Osteoblast (primary cell): ENCODE results near the gene SMC6. TPM values are rescaled to one million over a fixed set of nuclear protein-coding genes. Genes with fewer than 3 reads are reported as not detected.

Source experiments
- DNase-seq: peaks from one replicate; pipeline ENCODE4 v3.0.0; 2011; ENCODE audit warnings: low spot score, mixed read lengths; ENCODE audit not compliant: insufficient read length; ENCODE audit errors: missing footprints
- H2AFZ ChIP-seq: 2 replicates; pipeline ENCODE4 v1.6.0; 2011; ENCODE audit warnings: mild to moderate bottlenecking, low read length
- H3K27ac ChIP-seq: 2 replicates; pipeline ENCODE4 v1.5.1; 2011; ENCODE audit warnings: mild to moderate bottlenecking, low read depth, low read length, moderate library complexity
- H3K27me3 ChIP-seq: 2 replicates; pipeline ENCODE4 v1.6.0; 2012; ENCODE audit warnings: mild to moderate bottlenecking, control low read depth, inconsistent platforms, low read length, moderate library complexity; ENCODE audit not compliant: insufficient read depth
- H3K36me3 ChIP-seq: 2 replicates; pipeline ENCODE4 v1.5.1; 2011; ENCODE audit warnings: mild to moderate bottlenecking, low read length, control low read depth, moderate library complexity; ENCODE audit not compliant: insufficient read depth
- H3K4me1 ChIP-seq: 2 replicates; pipeline ENCODE4 v1.5.1; 2011; ENCODE audit warnings: mild to moderate bottlenecking, low read length, control low read depth, moderate library complexity; ENCODE audit not compliant: insufficient read depth
- H3K4me2 ChIP-seq: 2 replicates; pipeline ENCODE4 v1.6.0; 2011; ENCODE audit warnings: mild to moderate bottlenecking, low read length; ENCODE audit not compliant: insufficient read depth
- H3K4me3 ChIP-seq: fragments of 200-600 bp; sonication (generic); 3 replicates; pipeline ENCODE4 v1.5.1; 2012; ENCODE audit warnings: mild to moderate bottlenecking, low read length, inconsistent platforms; ENCODE audit not compliant: insufficient read depth
- H3K79me2 ChIP-seq: 2 replicates; pipeline ENCODE4 v1.6.0; 2012; ENCODE audit warnings: mild to moderate bottlenecking, low read length, control low read depth, inconsistent platforms; ENCODE audit not compliant: insufficient read depth
- H3K9me3 ChIP-seq: 2 replicates; pipeline ENCODE4 v1.5.1; 2011; ENCODE audit warnings: low read depth, low read length, control low read depth
- H4K20me1 ChIP-seq: 2 replicates; pipeline ENCODE4 v1.6.0; 2012; ENCODE audit warnings: mild to moderate bottlenecking, low read length, control low read depth; ENCODE audit not compliant: insufficient read depth
- CTCF ChIP-seq: IDR thresholded peaks from 2 replicates; pipeline ENCODE4 v1.5.1; 2011; ENCODE audit warnings: mild to moderate bottlenecking, low read depth, low read length, moderate library complexity; ENCODE audit errors: extremely low read depth
- total RNA-seq: library from RNA; depleted of rRNA; stranded (reverse); fragments of >200 nt; gene quantifications from 2 replicates; pipeline ENCODE4 v1.2.3, GENCODE V29; 2012

SMC6 gene
- total RNA-seq, 1 donor: 22.4 TPM

- Histone ChIP-seq H3K79me2 (peaks cover 2% of the 10 kb centered on the region), H3K4me1 (no peaks in the 10 kb centered on the region), H3K4me3 (no peak overlapping the region), H3K9me3 (no peaks in the 10 kb centered on the region), H3K36me3 (peaks cover 10% of the 10 kb centered on the region), H4K20me1 (no peaks in the 10 kb centered on the region), H3K4me2 (no peak overlapping the region), H2AFZ (no peak overlapping the region), H3K27ac (no peak overlapping the region), H3K27me3 (no peaks in the 10 kb centered on the region)
- no peak for DNase-seq
- TF ChIP-seq CTCF: no peak
Measured at GRCh38 chr2:17765398-17765797, 11.8 kb upstream of the SMC6 start.

GRCh38 chr2:17763641-17764333 is 10.2 kb upstream of the SMC6 start:
- no peaks in the 10 kb centered on the region for H3K27me3 ChIP-seq
- H3K9me3 ChIP-seq: no peaks in the 10 kb centered on the region
- H3K79me2 ChIP-seq: peaks cover 19% of the 10 kb centered on the region
- H3K27ac ChIP-seq: no peak overlapping the region
- H4K20me1 ChIP-seq: no peaks in the 10 kb centered on the region
- DNase-seq: no peak
- no peak overlapping the region for H3K4me3 ChIP-seq
- H3K36me3 ChIP-seq: peaks cover 10% of the 10 kb centered on the region
- no peak overlapping the region for H2AFZ ChIP-seq
- no peak overlapping the region for H3K4me2 ChIP-seq
- H3K4me1 ChIP-seq: no peaks in the 10 kb centered on the region
- no peak for TF ChIP-seq CTCF

DNA sequence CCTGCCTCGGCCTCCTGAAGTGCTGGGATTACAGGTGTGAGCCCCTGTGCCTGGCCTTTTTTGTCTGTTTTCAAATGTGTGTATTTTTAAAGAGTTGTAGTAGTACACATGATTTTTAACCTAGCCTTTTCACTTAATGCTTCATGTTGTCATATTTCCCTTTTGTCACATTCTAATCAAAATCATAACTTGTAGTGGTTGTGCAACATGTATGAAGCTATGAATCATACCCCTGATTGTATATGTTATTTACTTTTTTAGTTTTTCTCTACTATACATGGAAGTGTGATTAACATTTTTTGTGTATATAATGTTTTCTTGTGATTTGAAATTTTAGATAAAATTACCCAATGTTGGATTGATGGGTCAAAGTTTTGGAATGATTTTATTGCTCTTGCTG is 8.8 kb upstream of the SMC6 start:
- H3K4me2 ChIP-seq: no peak overlapping the region
- H3K4me1 ChIP-seq: peaks cover 7% of the 10 kb centered on the region
- no peak for DNase-seq
- H2AFZ ChIP-seq: no peak overlapping the region
- H3K79me2 ChIP-seq: peaks cover 32% of the 10 kb centered on the region
- no peaks in the 10 kb centered on the region for H3K9me3 ChIP-seq
- peaks cover 10% of the 10 kb centered on the region for H3K36me3 ChIP-seq
- H3K4me3 ChIP-seq: no peak overlapping the region
- no peak for TF ChIP-seq CTCF
- H3K27me3 ChIP-seq: no peaks in the 10 kb centered on the region
- H4K20me1 ChIP-seq: no peaks in the 10 kb centered on the region
- no peak overlapping the region for H3K27ac ChIP-seq

DNA sequence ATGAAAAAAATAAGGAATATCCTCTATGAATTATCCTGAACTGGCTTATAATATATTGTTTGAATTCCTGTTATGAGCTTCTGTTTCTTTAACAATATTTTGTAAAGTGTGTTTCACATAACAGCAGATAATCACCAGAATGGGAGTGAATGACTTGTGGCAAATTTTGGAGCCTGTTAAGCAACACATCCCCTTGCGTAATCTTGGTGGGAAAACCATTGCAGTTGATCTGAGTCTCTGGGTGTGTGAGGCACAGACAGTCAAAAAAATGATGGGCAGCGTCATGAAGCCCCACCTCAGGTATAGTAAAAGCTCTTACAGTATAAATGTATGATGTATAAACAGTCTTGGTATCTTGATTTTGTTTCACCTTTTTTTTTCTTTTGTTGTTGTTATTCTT is 6.2 kb upstream of the SMC6 start:
- H3K9me3 ChIP-seq: no peaks in the 10 kb centered on the region
- H3K4me2 ChIP-seq: no peak overlapping the region
- no peak overlapping the region for H3K4me3 ChIP-seq
- H3K36me3 ChIP-seq: peaks cover 2% of the 10 kb centered on the region
- no peak for DNase-seq
- TF ChIP-seq CTCF: no peak
- H3K27me3 ChIP-seq: no peaks in the 10 kb centered on the region
- H2AFZ ChIP-seq: no peak overlapping the region
- H3K4me1 ChIP-seq: peaks cover 24% of the 10 kb centered on the region
- H4K20me1 ChIP-seq: no peaks in the 10 kb centered on the region
- H3K27ac ChIP-seq: no peak overlapping the region
- H3K79me2 ChIP-seq: peaks cover 57% of the 10 kb centered on the region
